Subcutaneous adipose tissue (tissue), 4 donors: Measurements from ENCODE around the gene HIPK3. TPM values are rescaled to one million over a fixed set of nuclear protein-coding genes. Genes with fewer than 3 reads are reported as not detected.

Experiments
- CTCF ChIP-seq: fragments of 450-650 bp; IDR thresholded peaks from one replicate; pipeline ENCODE4 v1.5.1; 2016; ENCODE audit warnings: low read depth, mild to moderate bottlenecking, control low read depth, antibody characterized with exemption, moderate library complexity
- total RNA-seq, 4 donors: library from RNA; depleted of rRNA; stranded (reverse); fragments of >200 nt; gene quantifications; one replicate each; pipeline ENCODE4 v1.1.0, GENCODE V29; 2016

HIPK3 gene
- 100 to 1,000 TPM; 243 to 401 (median 307) TPM for total RNA-seq

- TF ChIP-seq CTCF, result no peak
Observed at GRCh38 chr11:33257160-33257896, at the start of gene HIPK3. Gene HIPK3 (plus strand): TSS chr11:33257381.

GRCh38 chr11:33207408-33207985 is 49.7 kb upstream of the HIPK3 start:
- TF ChIP-seq CTCF, result no peak

GRCh38 chr11:33208150-33208549 is 49.0 kb upstream of the HIPK3 start:
- TF ChIP-seq CTCF, result no peak

DNA sequence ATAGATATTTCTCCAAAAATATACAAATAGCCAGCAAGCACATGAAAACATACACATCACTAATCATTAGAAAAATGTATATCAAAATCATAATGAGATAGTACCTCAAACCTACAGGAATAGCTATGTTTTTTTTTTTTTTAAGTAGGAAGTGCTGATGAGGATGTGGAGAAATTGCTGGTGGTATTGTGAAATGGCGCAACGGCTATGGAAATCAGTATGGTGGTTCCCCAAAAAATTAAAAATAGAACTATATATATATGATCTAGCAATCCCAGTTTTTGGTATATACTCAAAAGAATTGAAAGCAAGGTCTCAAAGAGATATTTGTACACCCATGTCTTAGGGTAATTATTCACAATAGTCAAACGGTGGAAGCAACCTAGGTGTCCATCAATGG is 46.0 kb upstream of the HIPK3 start:
- TF ChIP-seq CTCF, result no peak

DNA sequence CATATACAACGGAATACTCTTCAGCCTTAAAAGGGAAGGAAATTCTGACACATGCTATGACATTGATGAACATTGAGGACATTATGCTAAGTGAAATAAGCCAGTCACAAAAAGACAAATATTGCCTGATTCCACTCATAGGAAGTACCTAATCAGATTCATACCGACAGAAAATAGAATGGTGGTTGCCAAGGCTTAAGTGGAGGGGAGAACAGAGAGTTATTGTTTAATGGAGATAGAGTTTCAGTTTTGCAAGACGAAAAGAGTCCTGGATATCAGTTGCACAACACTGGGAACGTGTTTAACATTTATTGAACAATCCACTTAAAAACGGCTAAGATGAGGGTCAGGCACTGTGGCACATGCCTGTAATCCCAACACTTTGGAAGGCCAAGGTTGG is 45.6 kb upstream of the HIPK3 start:
- no peak for TF ChIP-seq CTCF

DNA sequence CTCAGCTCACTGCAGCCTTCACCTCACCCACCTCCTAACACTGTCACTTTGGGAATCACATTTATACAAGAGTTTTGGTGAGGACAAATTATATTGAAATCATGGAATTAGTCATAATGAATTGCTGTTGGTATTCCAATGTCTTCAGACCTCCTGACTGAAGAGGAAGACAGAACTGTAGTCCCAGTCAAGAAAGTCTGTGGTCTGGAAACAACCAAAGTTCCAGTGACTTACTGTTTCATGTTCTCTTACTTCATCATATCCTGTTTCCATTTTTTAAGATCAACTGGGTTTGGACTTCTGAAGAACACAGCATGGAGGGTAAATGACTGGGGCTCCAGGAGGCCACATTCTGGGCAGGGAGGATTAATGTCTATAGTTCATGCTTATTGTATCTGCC is 43.0 kb upstream of the HIPK3 start:
- TF ChIP-seq CTCF, result no peak

- no peak for TF ChIP-seq CTCF
Observed at GRCh38 chr11:33214767-33215166, 42.4 kb upstream of the HIPK3 start.
